HT1080 (cell line): Measurements from ENCODE around the gene CACNG7. TPM values are rescaled to one million over a fixed set of nuclear protein-coding genes. Genes with fewer than 3 reads are reported as not detected.
"Not testable (repeated sequence)": the region's sequence is repeated elsewhere in the genome, so short reads cannot be mapped to it uniquely, and the experiment has no call there.

Experiments used
- DNase-seq: peaks from one replicate; pipeline ENCODE4 v3.0.0-alpha.2; 2015; ENCODE audit warnings: low read depth
- total RNA-seq: library from RNA; depleted of rRNA; stranded (reverse); fragments of >200 nt; shearing (Covaris generic); gene quantifications from 2 replicates; pipeline ENCODE4 v1.2.3, GENCODE V29; 2014

Gene CACNG7
- total RNA-seq, 1 experiment from 2014 or later, result not detected

- DNase-seq, result not testable (repeated sequence)
Measured at GRCh38 chr19:53948611-53949010, 39.5 kb downstream of the CACNG7 start.

GRCh38 chr19:53951436-53951835 is 42.4 kb downstream of the CACNG7 start:
- DNase-seq, result peak; percentile 21

GRCh38 chr19:53951947-53952346 is 42.9 kb downstream of the CACNG7 start:
- no peak for DNase-seq

- no peak for DNase-seq
Measured at GRCh38 chr19:53953383-53953782, 44.3 kb downstream of the CACNG7 start.

- no peak for DNase-seq
Measured at GRCh38 chr19:53957448-53958167, 48.5 kb downstream of the CACNG7 start.

- no peak for DNase-seq
Measured at GRCh38 chr19:53958168-53958571, 49.1 kb downstream of the CACNG7 start.

- DNase-seq, result no peak
Measured at GRCh38 chr19:53958823-53959757, 50.0 kb downstream of the CACNG7 start.

- DNase-seq, result no peak
Measured at GRCh38 chr19:53960187-53960586, 51.1 kb downstream of the CACNG7 start.

- DNase-seq, result no peak
Measured at GRCh38 chr19:53960886-53961285, 51.8 kb downstream of the CACNG7 start.

- DNase-seq, result peak; percentile 69
Measured at GRCh38 chr19:53961523-53962356, 52.7 kb downstream of the CACNG7 start.

GRCh38 chr19:53962887-53963431 is 53.9 kb downstream of the CACNG7 start, which contains the start of gene CACNG8:
TSS of gene CACNG8 (plus strand) at chr19:53962937.
- no peak for DNase-seq

GRCh38 chr19:53965091-53965490 is 56.0 kb downstream of the CACNG7 start:
- DNase-seq, result no peak

- no peak for DNase-seq
Measured at GRCh38 chr19:53966931-53967330, 57.9 kb downstream of the CACNG7 start.

- DNase-seq, result no peak
Measured at GRCh38 chr19:53969366-53969765, 60.3 kb downstream of the CACNG7 start.

GRCh38 chr19:53971673-53972072 is 62.6 kb downstream of the CACNG7 start:
- no peak for DNase-seq

GRCh38 chr19:53977429-53977990 is 68.4 kb downstream of the CACNG7 start:
- peak; percentile 87 for DNase-seq

GRCh38 chr19:53977991-53978731 is 69.1 kb downstream of the CACNG7 start:
- peak; percentile 99 for DNase-seq

GRCh38 chr19:53978975-53979801 is 70.1 kb downstream of the CACNG7 start:
- no peak for DNase-seq
